Measurements from ENCODE around the gene TNFAIP6.
A peak's percentile ranks its signal among the peaks of the same experiment; 100 is the strongest.

TNFAIP6 gene

DNA sequence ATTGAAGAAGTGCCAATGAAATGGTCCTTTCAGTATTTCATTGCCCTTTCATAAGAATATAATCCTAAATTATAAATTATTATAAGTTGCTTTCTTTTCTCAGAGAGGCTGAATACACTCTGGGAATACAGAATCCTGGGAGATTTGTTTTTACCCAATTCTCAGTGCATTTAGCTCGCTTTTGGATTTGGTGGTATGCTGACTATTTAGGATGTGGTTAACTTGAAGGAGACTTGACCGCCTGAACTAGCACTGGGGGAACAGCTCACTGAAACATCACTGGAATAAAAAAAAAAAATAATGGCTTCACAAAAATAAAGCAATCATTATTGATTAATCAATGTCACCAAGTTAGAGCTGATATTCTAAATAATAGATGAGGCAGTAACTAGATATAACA lies 10.2 kb downstream of the TNFAIP6 start:
- no peak for ATAC-seq
- TF ChIP-seq, protein P1, sequence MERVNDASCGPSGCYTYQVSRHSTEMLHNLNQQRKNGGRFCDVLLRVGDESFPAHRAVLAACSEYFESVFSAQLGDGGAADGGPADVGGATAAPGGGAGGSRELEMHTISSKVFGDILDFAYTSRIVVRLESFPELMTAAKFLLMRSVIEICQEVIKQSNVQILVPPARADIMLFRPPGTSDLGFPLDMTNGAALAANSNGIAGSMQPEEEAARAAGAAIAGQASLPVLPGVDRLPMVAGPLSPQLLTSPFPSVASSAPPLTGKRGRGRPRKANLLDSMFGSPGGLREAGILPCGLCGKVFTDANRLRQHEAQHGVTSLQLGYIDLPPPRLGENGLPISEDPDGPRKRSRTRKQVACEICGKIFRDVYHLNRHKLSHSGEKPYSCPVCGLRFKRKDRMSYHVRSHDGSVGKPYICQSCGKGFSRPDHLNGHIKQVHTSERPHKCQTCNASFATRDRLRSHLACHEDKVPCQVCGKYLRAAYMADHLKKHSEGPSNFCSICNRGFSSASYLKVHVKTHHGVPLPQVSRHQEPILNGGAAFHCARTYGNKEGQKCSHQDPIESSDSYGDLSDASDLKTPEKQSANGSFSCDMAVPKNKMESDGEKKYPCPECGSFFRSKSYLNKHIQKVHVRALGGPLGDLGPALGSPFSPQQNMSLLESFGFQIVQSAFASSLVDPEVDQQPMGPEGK (CRISPR knock-in tag; IDR thresholded peaks at IDR 0.05; ENCODE audit: borderline replicate concordance): no peak
- TF ChIP-seq ZFP30 (CRISPR knock-in tag; IDR thresholded peaks at IDR 0.05) (no peak), ESRRG (CRISPR knock-in tag; IDR thresholded peaks at IDR 0.05) (no peak), ARNTL (CRISPR knock-in tag; IDR thresholded peaks at IDR 0.05; ENCODE audit: borderline replicate concordance, low read depth) (no peak), ZFP3 (CRISPR knock-in tag; IDR thresholded peaks at IDR 0.05) (no peak), TCF4 (CRISPR knock-in tag; IDR thresholded peaks at IDR 0.05; ENCODE audit: borderline replicate concordance) (no peak), ZNF70 (CRISPR knock-in tag; IDR thresholded peaks at IDR 0.05) (no peak), TOX (CRISPR knock-in tag; IDR thresholded peaks at IDR 0.05; ENCODE audit: borderline replicate concordance) (no peak), PPARA (CRISPR knock-in tag; IDR thresholded peaks at IDR 0.05; ENCODE audit: borderline replicate concordance) (no peak), GLIS3 (CRISPR knock-in tag; IDR thresholded peaks at IDR 0.05) (no peak), ZNF565 (CRISPR knock-in tag; conservative IDR thresholded peaks at IDR 0.05; ENCODE audit: low read depth) (no peak), ZC3H10 (CRISPR knock-in tag; IDR thresholded peaks at IDR 0.05) (no peak), OSR1 (CRISPR knock-in tag; IDR thresholded peaks at IDR 0.05) (no peak), SNAI2 (CRISPR knock-in tag; IDR thresholded peaks at IDR 0.05) (no peak), ZNF8 (CRISPR knock-in tag; IDR thresholded peaks at IDR 0.05) (no peak), BACH2 (CRISPR knock-in tag; IDR thresholded peaks at IDR 0.05; ENCODE audit: borderline replicate concordance) (no peak), RARB (CRISPR knock-in tag; IDR thresholded peaks at IDR 0.05) (no peak)
- TF ChIP-seq, protein P2, sequence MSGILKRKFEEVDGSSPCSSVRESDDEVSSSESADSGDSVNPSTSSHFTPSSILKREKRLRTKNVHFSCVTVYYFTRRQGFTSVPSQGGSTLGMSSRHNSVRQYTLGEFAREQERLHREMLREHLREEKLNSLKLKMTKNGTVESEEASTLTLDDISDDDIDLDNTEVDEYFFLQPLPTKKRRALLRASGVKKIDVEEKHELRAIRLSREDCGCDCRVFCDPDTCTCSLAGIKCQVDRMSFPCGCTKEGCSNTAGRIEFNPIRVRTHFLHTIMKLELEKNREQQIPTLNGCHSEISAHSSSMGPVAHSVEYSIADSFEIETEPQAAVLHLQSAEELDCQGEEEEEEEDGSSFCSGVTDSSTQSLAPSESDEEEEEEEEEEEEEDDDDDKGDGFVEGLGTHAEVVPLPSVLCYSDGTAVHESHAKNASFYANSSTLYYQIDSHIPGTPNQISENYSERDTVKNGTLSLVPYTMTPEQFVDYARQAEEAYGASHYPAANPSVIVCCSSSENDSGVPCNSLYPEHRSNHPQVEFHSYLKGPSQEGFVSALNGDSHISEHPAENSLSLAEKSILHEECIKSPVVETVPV (CRISPR knock-in tag; IDR thresholded peaks at IDR 0.05): no peak
- TF ChIP-seq, protein P3, sequence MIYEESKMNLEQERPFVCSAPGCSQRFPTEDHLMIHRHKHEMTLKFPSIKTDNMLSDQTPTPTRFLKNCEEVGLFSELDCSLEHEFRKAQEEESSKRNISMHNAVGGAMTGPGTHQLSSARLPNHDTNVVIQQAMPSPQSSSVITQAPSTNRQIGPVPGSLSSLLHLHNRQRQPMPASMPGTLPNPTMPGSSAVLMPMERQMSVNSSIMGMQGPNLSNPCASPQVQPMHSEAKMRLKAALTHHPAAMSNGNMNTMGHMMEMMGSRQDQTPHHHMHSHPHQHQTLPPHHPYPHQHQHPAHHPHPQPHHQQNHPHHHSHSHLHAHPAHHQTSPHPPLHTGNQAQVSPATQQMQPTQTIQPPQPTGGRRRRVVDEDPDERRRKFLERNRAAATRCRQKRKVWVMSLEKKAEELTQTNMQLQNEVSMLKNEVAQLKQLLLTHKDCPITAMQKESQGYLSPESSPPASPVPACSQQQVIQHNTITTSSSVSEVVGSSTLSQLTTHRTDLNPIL (CRISPR knock-in tag; IDR thresholded peaks at IDR 0.05; ENCODE audit: low read depth): no peak
- TF ChIP-seq, protein P4, sequence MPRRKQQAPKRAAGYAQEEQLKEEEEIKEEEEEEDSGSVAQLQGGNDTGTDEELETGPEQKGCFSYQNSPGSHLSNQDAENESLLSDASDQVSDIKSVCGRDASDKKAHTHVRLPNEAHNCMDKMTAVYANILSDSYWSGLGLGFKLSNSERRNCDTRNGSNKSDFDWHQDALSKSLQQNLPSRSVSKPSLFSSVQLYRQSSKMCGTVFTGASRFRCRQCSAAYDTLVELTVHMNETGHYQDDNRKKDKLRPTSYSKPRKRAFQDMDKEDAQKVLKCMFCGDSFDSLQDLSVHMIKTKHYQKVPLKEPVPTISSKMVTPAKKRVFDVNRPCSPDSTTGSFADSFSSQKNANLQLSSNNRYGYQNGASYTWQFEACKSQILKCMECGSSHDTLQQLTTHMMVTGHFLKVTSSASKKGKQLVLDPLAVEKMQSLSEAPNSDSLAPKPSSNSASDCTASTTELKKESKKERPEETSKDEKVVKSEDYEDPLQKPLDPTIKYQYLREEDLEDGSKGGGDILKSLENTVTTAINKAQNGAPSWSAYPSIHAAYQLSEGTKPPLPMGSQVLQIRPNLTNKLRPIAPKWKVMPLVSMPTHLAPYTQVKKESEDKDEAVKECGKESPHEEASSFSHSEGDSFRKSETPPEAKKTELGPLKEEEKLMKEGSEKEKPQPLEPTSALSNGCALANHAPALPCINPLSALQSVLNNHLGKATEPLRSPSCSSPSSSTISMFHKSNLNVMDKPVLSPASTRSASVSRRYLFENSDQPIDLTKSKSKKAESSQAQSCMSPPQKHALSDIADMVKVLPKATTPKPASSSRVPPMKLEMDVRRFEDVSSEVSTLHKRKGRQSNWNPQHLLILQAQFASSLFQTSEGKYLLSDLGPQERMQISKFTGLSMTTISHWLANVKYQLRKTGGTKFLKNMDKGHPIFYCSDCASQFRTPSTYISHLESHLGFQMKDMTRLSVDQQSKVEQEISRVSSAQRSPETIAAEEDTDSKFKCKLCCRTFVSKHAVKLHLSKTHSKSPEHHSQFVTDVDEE (CRISPR knock-in tag; IDR thresholded peaks at IDR 0.05): no peak

DNA sequence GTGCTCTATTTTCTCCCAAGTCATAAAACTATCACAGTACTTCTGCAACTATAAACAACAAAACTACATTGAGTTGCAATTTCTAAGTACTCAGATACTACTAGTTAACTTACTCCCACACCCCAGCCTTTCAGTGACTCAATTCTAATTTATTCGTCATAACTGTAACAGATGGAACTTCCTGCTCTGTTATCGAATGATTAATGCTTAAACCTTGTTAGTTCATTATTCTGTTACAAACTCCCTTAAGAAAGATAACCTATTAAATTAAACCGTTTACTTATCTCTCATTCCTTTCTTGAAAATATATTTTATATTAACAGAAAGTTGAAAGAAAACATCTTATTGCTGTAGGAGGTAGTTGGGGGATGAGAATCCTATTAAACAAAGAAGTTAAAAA lies 17.0 kb downstream of the TNFAIP6 start:
- peak; percentile 86 for ATAC-seq
- peak; percentile 68 for TF ChIP-seq ISL1 (CRISPR knock-in tag; IDR thresholded peaks at IDR 0.05)
- TF ChIP-seq BACH2 (CRISPR knock-in tag; IDR thresholded peaks at IDR 0.05; ENCODE audit: borderline replicate concordance): no peak

DNA sequence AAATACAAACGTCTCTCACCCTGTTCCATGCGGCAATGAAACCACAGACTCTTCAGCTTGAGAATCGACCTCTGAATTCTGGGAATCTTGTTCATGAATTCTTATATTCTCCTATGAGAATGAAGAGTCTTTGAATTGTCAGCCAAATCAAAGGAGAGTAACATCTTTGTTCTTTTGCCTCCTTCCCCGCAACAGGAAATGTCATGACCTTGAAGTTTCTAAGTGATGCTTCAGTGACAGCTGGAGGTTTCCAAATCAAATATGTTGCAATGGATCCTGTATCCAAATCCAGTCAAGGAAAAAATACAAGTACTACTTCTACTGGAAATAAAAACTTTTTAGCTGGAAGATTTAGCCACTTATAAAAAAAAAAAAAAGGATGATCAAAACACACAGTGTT lies 21.8 kb downstream of the TNFAIP6 start:
- TF ChIP-seq SNAI2 (CRISPR knock-in tag; IDR thresholded peaks at IDR 0.05) (no peak), ZFP3 (CRISPR knock-in tag; IDR thresholded peaks at IDR 0.05) (no peak), ZNF70 (CRISPR knock-in tag; IDR thresholded peaks at IDR 0.05) (no peak), ARNTL (CRISPR knock-in tag; IDR thresholded peaks at IDR 0.05; ENCODE audit: borderline replicate concordance, low read depth) (no peak), TCF4 (CRISPR knock-in tag; IDR thresholded peaks at IDR 0.05; ENCODE audit: borderline replicate concordance) (no peak), ZFP30 (CRISPR knock-in tag; IDR thresholded peaks at IDR 0.05) (no peak)
- no peak for ATAC-seq

DNA sequence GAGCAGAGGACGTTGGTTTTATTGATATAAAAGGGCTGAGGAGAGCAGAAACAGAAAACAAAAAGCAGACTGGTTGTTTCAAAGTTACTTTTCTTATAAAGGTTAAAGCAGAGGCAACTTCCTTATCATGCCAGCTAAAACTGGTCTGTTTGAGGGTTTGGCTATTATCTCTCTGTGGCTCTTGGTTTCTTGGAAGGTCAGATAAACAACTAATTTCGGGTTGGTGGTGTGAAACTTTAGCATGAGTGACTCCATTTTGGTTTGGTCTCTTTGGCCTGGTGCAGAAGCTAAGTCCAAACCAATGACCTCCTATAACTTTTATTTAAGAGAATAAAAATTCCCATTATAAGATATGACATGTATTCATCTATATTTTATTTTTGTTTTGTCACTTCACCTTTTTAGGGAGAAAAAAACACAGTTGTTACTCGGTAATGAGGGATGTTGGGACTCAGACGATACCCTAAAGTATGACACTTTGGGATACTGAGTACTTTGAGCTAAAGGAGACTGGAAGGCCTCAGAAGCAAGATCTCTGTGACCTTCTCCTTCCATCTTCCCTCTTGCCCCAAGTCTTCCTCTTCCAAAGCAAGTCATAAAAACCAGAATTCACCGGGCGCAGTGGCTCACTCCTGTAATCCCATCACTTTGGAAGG lies 23.3 kb downstream of the TNFAIP6 start:
- no peak for ATAC-seq
- TF ChIP-seq TOX (CRISPR knock-in tag; IDR thresholded peaks at IDR 0.05; ENCODE audit: borderline replicate concordance) (no peak), GLIS3 (CRISPR knock-in tag; IDR thresholded peaks at IDR 0.05) (no peak), ZC3H10 (CRISPR knock-in tag; IDR thresholded peaks at IDR 0.05) (no peak), ZNF565 (CRISPR knock-in tag; conservative IDR thresholded peaks at IDR 0.05; ENCODE audit: low read depth) (no peak), BACH2 (CRISPR knock-in tag; IDR thresholded peaks at IDR 0.05; ENCODE audit: borderline replicate concordance) (no peak), ZFP30 (CRISPR knock-in tag; IDR thresholded peaks at IDR 0.05) (no peak), SNAI2 (CRISPR knock-in tag; IDR thresholded peaks at IDR 0.05) (0 out of 2 replicates have a peak, but pooled peaks have one; percentile 33)
- TF ChIP-seq, protein P2 (CRISPR knock-in tag; IDR thresholded peaks at IDR 0.05): no peak
- TF ChIP-seq, protein P4 (CRISPR knock-in tag; IDR thresholded peaks at IDR 0.05): no peak
- TF ChIP-seq, protein P3 (CRISPR knock-in tag; IDR thresholded peaks at IDR 0.05; ENCODE audit: low read depth): no peak
